Activated CD4-positive, alpha-beta T cell treated with anti-CD3 and anti-CD28 coated beads, Interleukin-2, amount 50 U/mL, for 24 hours (primary cell): ENCODE results near the gene BFSP1.

Experiments used
- DNase-seq, 2 donors: peaks; one replicate each; pipeline ENCODE4 v3.0.0-alpha.2; 2020; ENCODE audit warnings: low read depth in 1 of 2, low spot score in 1 of 2

BFSP1 gene

DNA sequence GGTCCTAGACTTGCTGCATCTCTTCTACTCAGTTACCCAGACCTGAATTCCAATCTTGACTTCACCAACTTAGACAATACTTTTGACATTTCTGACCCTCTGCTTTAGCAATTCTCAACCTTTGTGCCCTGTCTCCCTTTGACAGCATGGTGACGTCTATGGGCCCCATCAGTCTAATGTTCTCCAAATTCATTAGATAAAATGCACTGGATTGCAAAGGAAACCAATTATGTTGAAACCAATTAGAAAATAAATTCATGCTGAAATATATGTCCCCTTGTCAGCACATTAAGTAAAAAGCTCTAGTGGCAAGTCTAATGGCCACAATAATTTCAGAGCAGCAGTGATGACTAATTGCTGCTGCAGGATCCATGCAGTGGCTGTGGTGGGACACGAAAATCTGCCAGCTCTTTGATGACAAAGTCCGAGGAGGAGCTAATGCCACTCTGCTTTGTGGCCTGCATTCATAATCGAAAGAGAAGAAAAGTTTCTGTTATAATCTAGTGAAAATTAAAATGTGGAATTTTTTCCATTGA lies 64.0 kb downstream of the BFSP1 start:
- no peak for DNase-seq

DNA sequence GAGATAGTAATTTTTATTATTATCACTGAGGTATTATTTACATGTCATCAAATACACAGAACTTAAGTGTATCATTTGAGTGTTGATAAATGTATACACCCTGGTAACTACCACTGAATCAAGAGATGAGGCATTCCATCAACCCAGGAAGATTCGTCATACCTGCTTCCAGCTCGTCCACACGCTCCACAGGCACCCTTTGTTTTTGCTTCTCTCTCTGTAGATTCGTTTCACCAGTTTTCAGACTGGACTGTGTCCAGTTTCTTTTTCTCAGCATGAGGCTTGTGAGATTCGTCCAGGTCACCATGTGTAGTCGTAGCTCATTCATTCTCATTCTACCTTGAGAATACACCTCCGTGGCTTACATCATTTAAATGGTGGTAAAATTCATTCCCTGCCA lies 64.5 kb downstream of the BFSP1 start:
- DNase-seq = no peak

GRCh38 chr20:17465236-17465635 lies 65.9 kb downstream of the BFSP1 start:
- DNase-seq = no peak

DNA sequence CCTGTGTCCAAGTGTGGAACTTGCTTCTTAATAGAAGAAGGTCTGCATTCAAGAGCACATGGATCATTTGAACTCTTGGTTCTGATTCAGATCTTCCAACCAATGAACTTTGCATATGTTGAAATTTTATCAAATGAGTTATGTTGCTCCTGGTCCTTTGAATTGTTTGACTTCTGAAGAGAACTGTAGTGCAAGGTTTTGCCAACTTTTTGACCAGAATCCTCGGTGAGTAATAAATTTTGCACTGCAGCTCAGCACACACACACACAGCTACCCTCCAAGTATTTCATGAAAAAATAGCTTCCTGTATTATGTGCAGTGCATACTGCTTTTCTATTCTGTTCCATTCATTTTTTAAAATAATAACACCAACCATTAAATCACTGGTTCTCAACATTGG lies 67.5 kb downstream of the BFSP1 start:
- DNase-seq = no peak

DNA sequence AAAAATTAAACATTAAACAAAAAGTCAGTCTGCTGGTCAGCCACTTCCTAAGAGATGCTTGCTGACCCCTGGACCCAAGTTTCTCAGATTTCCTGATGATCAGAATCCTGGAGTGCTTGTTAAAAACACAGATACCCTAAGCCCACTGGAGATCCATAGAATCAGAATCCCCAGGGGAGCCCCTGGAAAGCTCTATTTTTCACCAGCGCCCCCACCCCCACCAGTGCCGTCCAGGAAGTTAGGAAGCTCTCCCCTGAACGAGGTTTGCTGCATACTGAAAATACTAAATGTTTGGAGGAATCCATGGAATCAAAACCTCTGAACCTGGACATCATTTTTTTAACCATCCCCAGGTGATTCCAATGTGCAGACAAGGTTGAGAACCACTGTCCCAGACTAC lies 69.2 kb downstream of the BFSP1 start:
- DNase-seq = no peak

- no peak for DNase-seq
These were observed 71.1 kb downstream of the BFSP1 start for GRCh38 chr20:17460119-17460518.

DNA sequence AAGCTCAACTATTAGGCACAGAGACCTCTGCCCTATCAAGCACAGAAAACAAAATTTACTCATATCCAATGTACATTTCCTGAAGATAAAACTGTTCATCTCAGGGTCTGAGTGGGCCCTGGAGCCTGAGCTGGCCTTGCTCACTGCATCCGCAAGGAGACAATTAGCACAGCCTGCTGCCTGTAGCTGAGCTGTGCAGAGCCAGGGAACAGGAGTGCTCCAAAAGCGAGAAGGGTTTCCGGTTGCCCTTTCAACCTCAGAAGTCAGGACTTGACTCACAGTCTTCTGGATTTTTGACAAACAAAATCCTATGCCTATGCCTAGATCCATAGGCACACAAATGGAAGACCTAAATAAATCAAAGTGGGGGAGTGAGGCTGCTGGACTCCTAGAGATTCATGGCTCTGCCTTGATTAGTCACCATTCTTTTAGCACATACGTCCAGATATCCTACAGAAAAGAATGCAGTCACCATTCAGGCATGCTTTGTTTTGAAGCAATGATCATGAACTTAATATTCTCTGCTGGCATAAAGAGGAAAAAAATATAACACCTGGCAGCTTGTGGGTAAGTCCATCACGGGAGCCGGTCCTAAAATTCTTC lies 73.5 kb downstream of the BFSP1 start:
- no peak for DNase-seq

DNA sequence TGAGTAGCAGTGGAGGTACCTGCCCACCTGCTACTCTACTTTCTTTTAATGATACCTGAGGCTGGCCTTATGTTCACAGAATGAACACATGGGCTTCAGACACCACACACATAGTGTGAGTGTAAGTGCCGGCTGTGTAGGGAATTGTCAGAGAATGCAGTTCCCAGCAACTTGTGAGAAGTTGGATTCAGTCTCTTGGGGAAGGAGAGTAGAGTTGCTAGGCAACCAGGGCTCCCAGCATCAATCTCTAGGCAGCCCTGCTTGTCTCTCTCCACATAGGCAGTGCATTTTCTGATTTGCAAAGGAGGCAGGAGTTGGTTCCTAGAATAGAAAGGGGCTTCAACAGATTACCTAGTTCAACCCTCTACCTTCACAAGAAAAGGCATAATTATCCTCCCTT lies 74.1 kb downstream of the BFSP1 start:
- DNase-seq = no peak

- DNase-seq = no peak
These were observed 74.9 kb downstream of the BFSP1 start for GRCh38 chr20:17456279-17456678.

GRCh38 chr20:17453592-17453991 lies 77.6 kb downstream of the BFSP1 start:
- no peak for DNase-seq

DNA sequence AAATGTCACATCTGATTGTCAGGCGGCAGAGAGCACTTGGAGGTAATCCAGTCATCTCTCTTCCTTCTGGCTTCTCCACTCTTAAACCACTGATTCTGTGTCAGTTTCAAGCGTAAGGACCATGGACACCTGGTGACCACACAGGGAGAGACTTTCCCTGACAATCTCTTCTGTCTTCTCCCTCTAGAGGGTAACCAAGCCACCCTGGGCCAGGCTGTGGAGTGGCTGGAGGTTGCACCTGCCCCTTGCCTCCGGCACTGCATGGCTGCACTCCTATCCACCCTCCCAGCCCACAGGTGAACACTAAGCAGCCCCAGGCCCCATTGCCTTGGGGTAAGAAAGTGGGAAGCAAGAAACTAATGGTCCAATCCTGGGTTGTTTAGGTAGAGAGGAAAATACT lies 78.7 kb downstream of the BFSP1 start:
- no peak for DNase-seq

- DNase-seq = no peak
These were observed 82.1 kb downstream of the BFSP1 start for GRCh38 chr20:17449031-17449430.

- DNase-seq = no peak
These were observed 83.1 kb downstream of the BFSP1 start for GRCh38 chr20:17448071-17448470.

GRCh38 chr20:17446171-17446570 lies 85.0 kb downstream of the BFSP1 start:
- no peak for DNase-seq

DNA sequence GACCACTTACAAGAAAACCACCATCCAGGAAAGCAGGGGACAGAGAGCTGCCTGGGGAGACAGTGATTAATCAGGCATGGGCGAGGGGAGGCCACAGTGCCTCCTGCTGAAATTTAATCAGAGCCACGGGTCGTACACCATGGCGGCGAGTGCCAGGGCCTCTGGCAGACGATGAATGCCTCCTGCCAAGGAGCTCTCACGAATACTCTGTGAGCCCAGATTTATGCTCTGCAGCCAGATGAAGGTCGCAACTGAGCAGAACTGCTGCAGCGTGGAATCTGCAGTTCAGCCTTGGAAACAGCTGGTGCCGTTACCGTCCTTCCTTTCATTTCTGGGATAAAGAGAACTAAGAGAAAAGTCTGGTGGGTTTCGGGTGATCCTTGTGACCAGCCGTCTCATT lies 85.6 kb downstream of the BFSP1 start:
- DNase-seq = no peak

GRCh38 chr20:17444091-17444490 lies 87.1 kb downstream of the BFSP1 start:
- DNase-seq = no peak
